Upper lobe of left lung (tissue), 4 donors: ENCODE measurements around the gene EPHB1.

ENCODE experiments used
- CTCF ChIP-seq, 6 experiments: fragments of 450-650 bp in 4 of 6; fragments of 200-600 bp in 2 of 6; sonication (generic) in 2 of 6; IDR thresholded peaks; one replicate each; pipeline ENCODE4 v1.5.1; 2016 to 2019; ENCODE audit warnings: antibody characterized with exemption in 6 of 6
- POLR2A ChIP-seq, 4 donors: fragments of 450-650 bp; IDR thresholded peaks; one replicate each; pipeline ENCODE4 v1.5.1; 2016 to 2017; ENCODE audit warnings: antibody characterized with exemption in 4 of 4, mild to moderate bottlenecking in 2 of 4
- POLR2AphosphoS5 ChIP-seq, 2 donors: sonication (generic); formaldehyde crosslinking; IDR thresholded peaks; one replicate each; pipeline ENCODE4 v1.5.1; 2017; ENCODE audit warnings: antibody characterized with exemption in 2 of 2

- no peak for TF ChIP-seq POLR2AphosphoS5 (IDR thresholded peaks at IDR 0.05)
- TF ChIP-seq POLR2A (IDR thresholded peaks at IDR 0.05): no peak
- no peak for TF ChIP-seq CTCF (IDR thresholded peaks at IDR 0.05)
These were observed 418.8 kb downstream of the EPHB1 start for GRCh38 chr3:135213822-135214221.
